Vagina (tissue), 2 donors: ENCODE measurements around the gene RYR2. TPM values are rescaled to one million over a fixed set of nuclear protein-coding genes. Genes with fewer than 3 reads are reported as not detected.

Experiments used
- DNase-seq, 2 donors: peaks; one replicate each; pipeline ENCODE4 v3.0.0-alpha.2; 2017; ENCODE audit errors: extremely low spot score in 2 of 2
- H3K27ac ChIP-seq: fragments of 200-600 bp; sonication (generic); one replicate; pipeline ENCODE4 v1.5.1; 2019
- H3K27me3 ChIP-seq: fragments of 200-600 bp; sonication (generic); one replicate; pipeline ENCODE4 v1.5.1; 2019
- H3K36me3 ChIP-seq, 2 donors: fragments of 200-600 bp; sonication (generic); one replicate each; pipeline ENCODE4 v1.5.1; 2017 to 2019
- H3K4me1 ChIP-seq: fragments of 200-600 bp; sonication (generic); one replicate; pipeline ENCODE4 v1.5.1; 2019
- H3K4me3 ChIP-seq, 2 donors: fragments of 200-600 bp; sonication (generic); 1 replicate in 1 of 2; 2 replicates in 1 of 2; pipeline ENCODE4 v1.5.1; 2016 to 2019
- H3K9me3 ChIP-seq: fragments of 200-600 bp; sonication (generic); one replicate; pipeline ENCODE4 v1.5.1; 2019
- CTCF ChIP-seq, 3 experiments: fragments of 450-650 bp in 2 of 3; fragments of 200-600 bp in 1 of 3; sonication (generic) in 1 of 3; IDR thresholded peaks; one replicate each; pipeline ENCODE4 v1.5.1; 2017 to 2019; ENCODE audit warnings: antibody characterized with exemption in 3 of 3, mild to moderate bottlenecking in 2 of 3, moderate library complexity in 2 of 3
- POLR2A ChIP-seq, 2 donors: fragments of 450-650 bp; IDR thresholded peaks; one replicate each; pipeline ENCODE4 v1.6.1; 2017; ENCODE audit warnings: antibody characterized with exemption in 2 of 2, mild to moderate bottlenecking in 2 of 2, moderate library complexity in 2 of 2
- POLR2AphosphoS5 ChIP-seq, 2 donors: sonication (generic); formaldehyde crosslinking; IDR thresholded peaks; one replicate each; pipeline ENCODE4 v1.9.0; 2017; ENCODE audit warnings: antibody characterized with exemption in 2 of 2, mild to moderate bottlenecking in 2 of 2, low read depth in 1 of 2; ENCODE audit not compliant: insufficient read depth in 1 of 2
- intact Hi-C: fragments of 100-400 bp; cut with DNase I; formaldehyde crosslinking; loops from one replicate; pipeline ENCODE4 v1.15.1; 2023
- total RNA-seq: library from RNA; depleted of rRNA; stranded (reverse); fragments of >200 nt; gene quantifications from one replicate; pipeline ENCODE4 v1.2.3, GENCODE V29; 2016

RYR2 gene
- total RNA-seq, 1 donor from 2014 or later = 1.5 TPM

GRCh38 chr1:237638555-237638954 lies 596.6 kb downstream of the RYR2 start:
- no peak overlapping the region for H3K4me3 ChIP-seq
- H3K9me3 ChIP-seq = no peaks in the 10 kb centered on the region
- intact Hi-C loops = loop anchor here (2.0 kb wide), 1 partner anchor 78 kb away; no protein-coding TSS in a partner anchor
- H3K4me1 ChIP-seq = no peaks in the 10 kb centered on the region
- H3K36me3 ChIP-seq = no peaks in the 10 kb centered on the region
- no peak for DNase-seq
- TF ChIP-seq POLR2AphosphoS5 (IDR thresholded peaks at IDR 0.05; ENCODE audit: insufficient read depth in 1 of 2, low read depth in 1 of 2) (no peak), CTCF (IDR thresholded peaks at IDR 0.05) (no peak), POLR2A (IDR thresholded peaks at IDR 0.05) (no peak)
- H3K27ac ChIP-seq = no peak overlapping the region
- H3K27me3 ChIP-seq = no peaks in the 10 kb centered on the region

GRCh38 chr1:237640011-237640671 lies 598.2 kb downstream of the RYR2 start:
- no peak for DNase-seq
- no peaks in the 10 kb centered on the region for H3K4me1 ChIP-seq
- no peaks in the 10 kb centered on the region for H3K27me3 ChIP-seq
- TF ChIP-seq POLR2A (IDR thresholded peaks at IDR 0.05) (no peak), POLR2AphosphoS5 (IDR thresholded peaks at IDR 0.05; ENCODE audit: insufficient read depth in 1 of 2, low read depth in 1 of 2) (no peak), CTCF (IDR thresholded peaks at IDR 0.05) (no peak)
- H3K4me3 ChIP-seq = no peak overlapping the region
- H3K9me3 ChIP-seq = no peaks in the 10 kb centered on the region
- no peak overlapping the region for H3K27ac ChIP-seq
- intact Hi-C loops = no loop called here
- no peaks in the 10 kb centered on the region for H3K36me3 ChIP-seq

GRCh38 chr1:237640966-237641365 lies 599.0 kb downstream of the RYR2 start:
- TF ChIP-seq POLR2A (IDR thresholded peaks at IDR 0.05) = no peak
- TF ChIP-seq CTCF (IDR thresholded peaks at IDR 0.05) = no peak
- no peak for TF ChIP-seq POLR2AphosphoS5 (IDR thresholded peaks at IDR 0.05; ENCODE audit: insufficient read depth in 1 of 2, low read depth in 1 of 2)
- H3K9me3 ChIP-seq = no peaks in the 10 kb centered on the region
- no peak for DNase-seq
- H3K27me3 ChIP-seq = no peaks in the 10 kb centered on the region
- H3K4me3 ChIP-seq = no peak overlapping the region
- H3K27ac ChIP-seq = no peak overlapping the region
- H3K4me1 ChIP-seq = no peaks in the 10 kb centered on the region
- intact Hi-C loops = no loop called here
- no peaks in the 10 kb centered on the region for H3K36me3 ChIP-seq

GRCh38 chr1:237650809-237651208 lies 608.8 kb downstream of the RYR2 start:
- Histone ChIP-seq H3K9me3 (no peaks in the 10 kb centered on the region), H3K27me3 (no peaks in the 10 kb centered on the region), H3K4me3 (no peak overlapping the region), H3K27ac (no peak overlapping the region), H3K4me1 (no peaks in the 10 kb centered on the region), H3K36me3 (no peaks in the 10 kb centered on the region)
- DNase-seq = no peak
- no peak for TF ChIP-seq POLR2A (IDR thresholded peaks at IDR 0.05)
- intact Hi-C loops = no loop called here

GRCh38 chr1:237655778-237656177 lies 613.8 kb downstream of the RYR2 start:
- H3K4me3 ChIP-seq = no peak overlapping the region
- no peaks in the 10 kb centered on the region for H3K4me1 ChIP-seq
- H3K27me3 ChIP-seq = no peaks in the 10 kb centered on the region
- H3K36me3 ChIP-seq = no peaks in the 10 kb centered on the region
- intact Hi-C loops = no loop called here
- H3K27ac ChIP-seq = no peak overlapping the region
- DNase-seq = no peak
- H3K9me3 ChIP-seq = no peaks in the 10 kb centered on the region
- TF ChIP-seq POLR2A (IDR thresholded peaks at IDR 0.05) (no peak), CTCF (IDR thresholded peaks at IDR 0.05) (no peak), POLR2AphosphoS5 (IDR thresholded peaks at IDR 0.05; ENCODE audit: insufficient read depth in 1 of 2, low read depth in 1 of 2) (no peak)
